ENCODE measurements around the gene IZUMO2.

GRCh38 chr19:50159078-50159477 lies 4.0 kb downstream of the IZUMO2 start:
- TF ChIP-seq CTCF (IDR thresholded peaks at IDR 0.05) (no peak), POLR2A (IDR thresholded peaks at IDR 0.05) (no peak)

All from right lobe of liver (tissue), 4 donors.